Measurements from ENCODE around the gene HMCN2.
"Not testable (repeated sequence)": the region's sequence is repeated elsewhere in the genome, so short reads cannot be mapped to it uniquely, and the experiment has no call there.

Gene HMCN2

GRCh38 chr9:130276955-130277354, 11.4 kb downstream of the HMCN2 start:
- no peak for DNase-seq (ENCODE audit: low read depth)
- no peak overlapping the region for H3K4me3 ChIP-seq (ENCODE audit: low read length)
- no peak for TF ChIP-seq CTCF (IDR thresholded peaks at IDR 0.05; ENCODE audit: insufficient read depth, low read depth, low read length, missing control alignments)

- DNase-seq (ENCODE audit: low read depth); H3K4me3 ChIP-seq (ENCODE audit: low read length): not testable (repeated sequence)
Observed at GRCh38 chr9:130277525-130277924, 12.0 kb downstream of the HMCN2 start.

- no peak for TF ChIP-seq CTCF (IDR thresholded peaks at IDR 0.05; ENCODE audit: insufficient read depth, low read depth, low read length, missing control alignments)
- no peak overlapping the region for H3K4me3 ChIP-seq (ENCODE audit: low read length)
- DNase-seq (ENCODE audit: low read depth) = no peak
Observed at GRCh38 chr9:130283539-130284248, 18.1 kb downstream of the HMCN2 start.

GRCh38 chr9:130284249-130284625, 18.7 kb downstream of the HMCN2 start:
- no peak overlapping the region for H3K4me3 ChIP-seq (ENCODE audit: low read length)
- TF ChIP-seq CTCF (IDR thresholded peaks at IDR 0.05; ENCODE audit: insufficient read depth, low read depth, low read length, missing control alignments) = no peak
- DNase-seq (ENCODE audit: low read depth) = no peak

- no peak overlapping the region for H3K4me3 ChIP-seq (ENCODE audit: low read length)
- no peak for TF ChIP-seq CTCF (IDR thresholded peaks at IDR 0.05; ENCODE audit: insufficient read depth, low read depth, low read length, missing control alignments)
- DNase-seq (ENCODE audit: low read depth) = no peak
Observed at GRCh38 chr9:130284690-130285089, 19.1 kb downstream of the HMCN2 start.

- TF ChIP-seq CTCF (IDR thresholded peaks at IDR 0.05; ENCODE audit: insufficient read depth, low read depth, low read length, missing control alignments) = no peak
- no peak for DNase-seq (ENCODE audit: low read depth)
- no peak overlapping the region for H3K4me3 ChIP-seq (ENCODE audit: low read length)
Observed at GRCh38 chr9:130285271-130285670, 19.7 kb downstream of the HMCN2 start.

GRCh38 chr9:130286072-130286770, 20.7 kb downstream of the HMCN2 start:
- no peak for DNase-seq (ENCODE audit: low read depth)
- no peak overlapping the region for H3K4me3 ChIP-seq (ENCODE audit: low read length)
- no peak for TF ChIP-seq CTCF (IDR thresholded peaks at IDR 0.05; ENCODE audit: insufficient read depth, low read depth, low read length, missing control alignments)

Data from epithelial cell of esophagus (primary cell).